ENCODE results near the gene KIF24. TPM values are rescaled to one million over a fixed set of nuclear protein-coding genes. Genes with fewer than 3 reads are reported as not detected.
A peak's percentile ranks its signal among the peaks of the same experiment; 100 is the strongest.
"Not testable (repeated sequence)": the region's sequence is repeated elsewhere in the genome, so short reads cannot be mapped to it uniquely, and the experiment has no call there.

The KIF24 gene
- total and polyA plus RNA-seq, 4 experiments from 2014 or later = 0.22 to 0.32 TPM; not detected in 2

DNA sequence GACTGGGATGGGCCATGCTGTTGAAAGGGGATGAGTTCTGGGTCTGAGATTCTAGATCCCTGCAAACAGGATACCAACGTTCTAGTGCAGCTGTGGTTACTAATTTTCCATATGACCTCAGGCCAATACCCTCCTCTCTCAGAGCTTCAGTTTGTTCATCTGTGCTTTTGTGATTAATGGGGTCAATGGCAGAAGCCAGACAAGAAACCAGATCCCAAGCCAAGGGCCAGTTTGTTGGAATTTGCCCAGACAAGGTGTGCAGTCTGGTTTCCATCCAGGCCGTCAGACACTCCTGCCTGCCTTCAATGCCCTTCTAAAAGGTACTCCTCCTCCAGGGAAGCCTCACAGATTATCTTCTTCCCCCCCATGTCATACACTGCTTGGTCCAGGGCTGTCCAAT, 36.2 kb upstream of the KIF24 start:
- H3K4me1 ChIP-seq (ENCODE audit: insufficient read depth, low read length) = no peaks in the 10 kb centered on the region
- peaks cover 0 to 6% (median 3%) of the 10 kb centered on the region in 4 donors for H3K4me1 Mint-ChIP-seq
- no peak overlapping the region for H3K27ac ChIP-seq (ENCODE audit: low read depth, low read length)
- no peak overlapping the region for H3K27ac Mint-ChIP-seq
- no peaks in the 10 kb centered on the region for H3K36me3 ChIP-seq (ENCODE audit: insufficient read depth, low read length)
- peaks cover 0 to 4% (median 0%) of the 10 kb centered on the region in 8 donors for H3K9me3 Mint-ChIP-seq
- POLR2A ChIA-PET (ENCODE audit: partially characterized antibody) = no interaction called here
- H3K36me3 Mint-ChIP-seq = peaks cover 3 to 20% of the 10 kb centered on the region in 2 donors
- no peaks in the 10 kb centered on the region for H3K27me3 Mint-ChIP-seq
- no peaks in the 10 kb centered on the region for H3K9me3 ChIP-seq (ENCODE audit: control insufficient read depth in 1 of 2, low read length in 2 of 2)
- no peak overlapping the region for H3K4me3 Mint-ChIP-seq
- intact Hi-C loops (cut with micrococcal nuclease) = no loop called here
- CTCF ChIA-PET (ENCODE audit: partially characterized antibody) = no interaction called here
- no peaks in the 10 kb centered on the region for H3K27me3 ChIP-seq (ENCODE audit: insufficient read depth, low read length)
- no peak overlapping the region for H3K4me3 ChIP-seq (ENCODE audit: low read length in 2 of 2)
- DNase-seq = no peak

- no peak for DNase-seq
Measured at GRCh38 chr9:34363619-34364351, 34.7 kb upstream of the KIF24 start.

DNA sequence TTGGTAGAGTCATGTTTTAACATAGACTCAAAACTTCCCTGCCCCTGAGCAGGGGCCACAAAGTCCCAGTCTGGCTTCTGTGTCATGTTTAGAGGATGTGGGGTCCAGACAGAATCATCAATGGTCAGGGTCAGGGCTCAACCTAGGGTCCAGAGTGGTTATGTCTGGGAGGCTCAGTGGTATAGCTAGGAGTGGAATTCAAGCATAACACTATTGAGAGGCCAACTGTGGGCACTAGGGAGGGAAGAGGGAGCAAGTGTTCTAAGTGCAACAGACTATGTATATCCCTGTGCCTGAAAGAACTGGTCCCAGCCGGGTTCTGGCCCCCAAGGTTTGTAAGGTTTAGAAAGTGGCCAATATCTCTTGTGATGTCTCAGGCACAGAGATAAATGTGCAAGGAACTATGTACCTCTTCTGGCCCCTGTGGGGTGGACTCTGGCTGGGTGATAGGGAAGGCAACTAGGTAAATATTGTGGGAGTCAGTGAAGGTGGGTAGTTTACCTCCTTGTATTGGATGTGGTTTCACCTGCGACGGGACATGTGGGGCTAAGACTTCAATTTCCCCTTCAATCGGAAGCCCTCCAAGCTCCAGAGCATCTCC, 33.6 kb upstream of the KIF24 start:
- peaks cover 0 to 6% (median 3%) of the 10 kb centered on the region in 4 donors for H3K4me1 Mint-ChIP-seq
- Histone ChIP-seq H3K27ac (ENCODE audit: low read depth, low read length) (no peak overlapping the region), H3K9me3 (ENCODE audit: control insufficient read depth in 1 of 2, low read length in 2 of 2) (no peaks in the 10 kb centered on the region), H3K27me3 (ENCODE audit: insufficient read depth, low read length) (no peaks in the 10 kb centered on the region), H3K36me3 (ENCODE audit: insufficient read depth, low read length) (no peaks in the 10 kb centered on the region), H3K4me3 (ENCODE audit: low read length in 2 of 2) (no peak overlapping the region), H3K4me1 (ENCODE audit: insufficient read depth, low read length) (no peaks in the 10 kb centered on the region)
- CTCF ChIA-PET (ENCODE audit: partially characterized antibody) = no interaction called here
- DNase-seq = no peak
- no peaks in the 10 kb centered on the region for H3K27me3 Mint-ChIP-seq
- POLR2A ChIA-PET (ENCODE audit: partially characterized antibody) = no interaction called here
- H3K27ac Mint-ChIP-seq = peak overlapping the region in 1 of 7 donors; percentile 60
- no peak overlapping the region for H3K4me3 Mint-ChIP-seq
- H3K9me3 Mint-ChIP-seq = peaks cover 0 to 5% (median 2%) of the 10 kb centered on the region in 8 donors
- H3K36me3 Mint-ChIP-seq = peaks cover 3 to 27% of the 10 kb centered on the region in 2 donors
- intact Hi-C loops (cut with micrococcal nuclease) = no loop called here

More at GRCh38 chr9:34363619-34364351, 34.7 kb upstream of the KIF24 start:
- H3K27me3 Mint-ChIP-seq = no peaks in the 10 kb centered on the region
- H3K4me1 ChIP-seq (ENCODE audit: insufficient read depth, low read length) = no peaks in the 10 kb centered on the region
- peak overlapping the region in 1 of 7 donors; percentile 86 for H3K27ac Mint-ChIP-seq
- H3K4me1 Mint-ChIP-seq = peaks cover 0 to 6% (median 3%) of the 10 kb centered on the region in 4 donors
- no peaks in the 10 kb centered on the region for H3K27me3 ChIP-seq (ENCODE audit: insufficient read depth, low read length)
- ChIA-PET POLR2A (ENCODE audit: partially characterized antibody) (no interaction called here), CTCF (ENCODE audit: partially characterized antibody) (interaction anchor here (1.5 kb wide), 1 partner anchor 12 kb away, joined by 4 read pairs; no protein-coding TSS in a partner anchor)
- H3K9me3 Mint-ChIP-seq = peaks cover 0 to 4% (median 0%) of the 10 kb centered on the region in 8 donors
- peaks cover 3 to 27% of the 10 kb centered on the region in 2 donors for H3K36me3 Mint-ChIP-seq
- intact Hi-C loops (cut with micrococcal nuclease) = no loop called here
- H3K4me3 Mint-ChIP-seq = no peak overlapping the region
- H3K36me3 ChIP-seq (ENCODE audit: insufficient read depth, low read length) = no peaks in the 10 kb centered on the region
- H3K9me3 ChIP-seq (ENCODE audit: control insufficient read depth in 1 of 2, low read length in 2 of 2) = no peaks in the 10 kb centered on the region
- no peak overlapping the region for H3K27ac ChIP-seq (ENCODE audit: low read depth, low read length)
- H3K4me3 ChIP-seq (ENCODE audit: low read length in 2 of 2) = no peak overlapping the region

DNA sequence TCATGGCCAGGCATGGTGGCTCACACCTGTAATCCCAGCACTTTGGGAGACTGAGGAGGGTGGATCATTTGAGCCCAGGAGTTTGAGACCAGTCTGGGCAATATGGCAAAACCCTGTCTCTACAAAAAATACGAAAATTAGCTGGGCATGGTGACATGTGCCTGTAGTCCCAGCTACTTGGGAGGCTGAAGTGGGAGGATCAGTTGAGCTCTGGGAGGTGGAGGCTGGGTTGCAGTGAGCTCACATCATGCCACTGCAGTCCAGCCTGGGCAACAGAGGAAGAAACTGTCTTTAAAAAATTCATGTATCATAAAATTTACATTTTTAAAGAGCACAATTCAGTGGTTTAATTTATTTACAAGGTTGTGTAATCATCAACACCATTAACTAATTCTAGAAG, 23.9 kb upstream of the KIF24 start:
- CTCF ChIA-PET (ENCODE audit: partially characterized antibody); H3K9me3 ChIP-seq (ENCODE audit: control insufficient read depth in 1 of 2, low read length in 2 of 2); H3K27ac ChIP-seq (ENCODE audit: low read depth, low read length); DNase-seq; H3K4me1 Mint-ChIP-seq; intact Hi-C loops (cut with micrococcal nuclease); H3K36me3 ChIP-seq (ENCODE audit: insufficient read depth, low read length); H3K27ac Mint-ChIP-seq; H3K4me1 ChIP-seq (ENCODE audit: insufficient read depth, low read length); H3K4me3 Mint-ChIP-seq; H3K4me3 ChIP-seq (ENCODE audit: low read length in 2 of 2); H3K27me3 Mint-ChIP-seq; POLR2A ChIA-PET (ENCODE audit: partially characterized antibody); H3K27me3 ChIP-seq (ENCODE audit: insufficient read depth, low read length): not testable (repeated sequence)
- Mint-ChIP-seq H3K36me3 (peaks cover 20 to 38% of the 10 kb centered on the region in 2 donors), H3K9me3 (peaks cover 0 to 31% (median 14%) of the 10 kb centered on the region in 8 donors)

DNA sequence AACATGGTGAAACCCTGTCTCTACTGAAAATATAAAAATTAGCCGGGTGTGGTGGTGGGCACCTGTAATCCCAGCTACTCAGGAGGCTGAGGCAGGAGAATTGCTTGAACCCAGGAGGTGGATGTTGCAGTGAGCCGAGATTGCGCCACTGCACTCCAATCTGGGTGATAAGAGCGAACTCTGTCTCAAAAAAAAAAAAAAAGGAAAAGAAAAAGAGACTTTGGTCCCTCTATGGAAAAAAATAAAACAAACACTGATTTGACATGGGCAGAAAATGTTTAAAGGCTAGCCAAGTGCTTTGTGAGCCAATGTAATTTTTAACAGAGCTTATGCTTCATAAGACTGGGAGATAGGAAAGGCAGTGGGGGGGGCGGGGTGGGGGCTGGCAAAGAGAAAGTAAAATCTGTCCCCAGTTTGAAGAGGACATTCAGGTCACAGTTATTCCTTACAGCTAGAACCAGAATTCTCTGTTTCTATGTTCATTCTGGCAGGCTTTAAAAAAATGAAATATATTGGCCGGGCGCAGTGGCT, 23.1 kb upstream of the KIF24 start:
- H3K36me3 ChIP-seq (ENCODE audit: insufficient read depth, low read length); DNase-seq; intact Hi-C loops (cut with micrococcal nuclease); H3K4me3 ChIP-seq (ENCODE audit: low read length in 2 of 2); POLR2A ChIA-PET (ENCODE audit: partially characterized antibody); H3K4me1 ChIP-seq (ENCODE audit: insufficient read depth, low read length); H3K4me1 Mint-ChIP-seq; H3K4me3 Mint-ChIP-seq; H3K27me3 Mint-ChIP-seq; H3K9me3 ChIP-seq (ENCODE audit: control insufficient read depth in 1 of 2, low read length in 2 of 2); H3K27ac ChIP-seq (ENCODE audit: low read depth, low read length); H3K27me3 ChIP-seq (ENCODE audit: insufficient read depth, low read length); H3K27ac Mint-ChIP-seq: not testable (repeated sequence)
- H3K36me3 Mint-ChIP-seq = peaks cover 20 to 33% of the 10 kb centered on the region in 2 donors
- CTCF ChIA-PET (ENCODE audit: partially characterized antibody) = interaction anchor here (1.2 kb wide), 1 partner anchor 27 kb away, joined by 3 read pairs; no protein-coding TSS in a partner anchor
- peaks cover 0 to 23% (median 11%) of the 10 kb centered on the region in 8 donors for H3K9me3 Mint-ChIP-seq

DNA sequence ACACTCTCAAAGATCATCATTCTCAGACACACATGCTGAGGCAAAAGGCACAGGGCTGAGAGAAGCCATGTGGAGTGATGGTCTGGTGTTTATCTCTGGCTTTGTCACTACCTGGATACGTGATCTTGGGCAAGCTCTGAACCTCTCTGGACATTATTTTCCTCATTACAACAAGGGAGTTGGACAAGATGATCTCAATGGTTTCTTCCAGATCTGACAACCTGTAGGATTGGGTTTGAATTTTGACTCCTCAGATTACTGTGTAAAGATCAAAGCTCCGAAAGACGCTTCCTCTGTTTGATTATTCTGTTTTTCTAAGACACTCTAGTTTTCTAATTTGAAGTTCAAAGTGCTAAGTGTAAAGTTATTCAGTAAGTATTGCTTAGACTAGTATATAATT, 20.3 kb upstream of the KIF24 start:
- intact Hi-C loops (cut with micrococcal nuclease) = no loop called here
- no peaks in the 10 kb centered on the region for H3K9me3 ChIP-seq (ENCODE audit: control insufficient read depth in 1 of 2, low read length in 2 of 2)
- Mint-ChIP-seq H3K4me3 (no peak overlapping the region), H3K27me3 (no peaks in the 10 kb centered on the region), H3K27ac (no peak overlapping the region), H3K4me1 (no peaks in the 10 kb centered on the region), H3K36me3 (peaks cover 10 to 16% of the 10 kb centered on the region in 2 donors), H3K9me3 (no peaks in the 10 kb centered on the region)
- DNase-seq = no peak
- no peaks in the 10 kb centered on the region for H3K4me1 ChIP-seq (ENCODE audit: insufficient read depth, low read length)
- CTCF ChIA-PET (ENCODE audit: partially characterized antibody) = no interaction called here
- POLR2A ChIA-PET (ENCODE audit: partially characterized antibody) = interaction anchor here (0.7 kb wide), 1 partner anchor 440 kb away, joined by 3 read pairs; no protein-coding TSS in a partner anchor
- H3K36me3 ChIP-seq (ENCODE audit: insufficient read depth, low read length) = no peaks in the 10 kb centered on the region
- no peak overlapping the region for H3K4me3 ChIP-seq (ENCODE audit: low read length in 2 of 2)
- H3K27me3 ChIP-seq (ENCODE audit: insufficient read depth, low read length) = no peaks in the 10 kb centered on the region
- no peak overlapping the region for H3K27ac ChIP-seq (ENCODE audit: low read depth, low read length)

DNA sequence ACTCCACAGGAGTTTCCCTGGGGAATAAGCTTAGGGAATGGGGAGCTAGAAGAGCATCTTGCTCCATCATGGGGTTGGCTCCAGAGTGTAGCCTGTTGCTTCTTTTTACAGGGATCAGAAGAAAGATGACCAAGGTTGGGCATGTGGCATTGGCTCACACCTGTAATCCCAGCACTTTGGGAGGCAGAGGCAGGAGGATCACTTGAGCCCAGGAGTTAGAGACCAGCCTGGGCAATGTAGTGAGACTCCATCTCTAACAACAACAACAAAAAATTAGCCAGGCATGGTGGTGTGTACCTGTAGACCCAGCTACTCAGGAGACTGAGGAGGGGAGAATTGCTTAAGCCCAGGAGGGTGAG, 18.7 kb upstream of the KIF24 start:
- POLR2A ChIA-PET (ENCODE audit: partially characterized antibody) = no interaction called here
- H3K27me3 Mint-ChIP-seq = no peaks in the 10 kb centered on the region
- H3K27ac ChIP-seq (ENCODE audit: low read depth, low read length) = no peak overlapping the region
- CTCF ChIA-PET (ENCODE audit: partially characterized antibody) = no interaction called here
- no peaks in the 10 kb centered on the region for H3K9me3 Mint-ChIP-seq
- H3K27ac Mint-ChIP-seq = peak overlapping the region in 2 of 7 donors; percentile 23 to 43
- no peak overlapping the region for H3K4me3 Mint-ChIP-seq
- peaks cover 20 to 21% of the 10 kb centered on the region in 2 donors for H3K36me3 Mint-ChIP-seq
- H3K36me3 ChIP-seq (ENCODE audit: insufficient read depth, low read length) = peaks cover 7% of the 10 kb centered on the region
- H3K4me1 ChIP-seq (ENCODE audit: insufficient read depth, low read length) = no peaks in the 10 kb centered on the region
- no peak for DNase-seq
- intact Hi-C loops (cut with micrococcal nuclease) = no loop called here
- no peak overlapping the region for H3K4me3 ChIP-seq (ENCODE audit: low read length in 2 of 2)
- H3K9me3 ChIP-seq (ENCODE audit: control insufficient read depth in 1 of 2, low read length in 2 of 2) = no peaks in the 10 kb centered on the region
- H3K4me1 Mint-ChIP-seq = no peaks in the 10 kb centered on the region
- H3K27me3 ChIP-seq (ENCODE audit: insufficient read depth, low read length) = no peaks in the 10 kb centered on the region

Data from CD4-positive, alpha-beta memory T cell (primary cell).